A172 (cell line): ENCODE results near the gene SIRT5. TPM values are rescaled to one million over a fixed set of nuclear protein-coding genes. Genes with fewer than 3 reads are reported as not detected.

Source experiments
- DNase-seq: peaks from one replicate; pipeline ENCODE4 v3.0.0-alpha.2; 2015; ENCODE audit warnings: low spot score
- total RNA-seq: library from RNA; depleted of rRNA; stranded (reverse); fragments of >200 nt; shearing (Covaris generic); gene quantifications from 2 replicates; pipeline ENCODE4 v1.2.3, GENCODE V29; 2014

The SIRT5 gene
- total RNA-seq, 1 experiment from 2014 or later: 9.2 TPM

- DNase-seq: peak; percentile 5
These were observed 20.8 kb upstream of the SIRT5 start for GRCh38 chr6:13553646-13554045.

GRCh38 chr6:13554929-13555333 is 19.5 kb upstream of the SIRT5 start:
- DNase-seq: peak; percentile 44

- no peak for DNase-seq
These were observed 16.6 kb upstream of the SIRT5 start for GRCh38 chr6:13557841-13558240.

- no peak for DNase-seq
These were observed 15.7 kb upstream of the SIRT5 start for GRCh38 chr6:13558718-13559117.

- no peak for DNase-seq
These were observed 15.2 kb upstream of the SIRT5 start for GRCh38 chr6:13559251-13559650.

- no peak for DNase-seq
These were observed 14.3 kb upstream of the SIRT5 start for GRCh38 chr6:13559968-13560650.

GRCh38 chr6:13560651-13561044 is 13.8 kb upstream of the SIRT5 start:
- DNase-seq: no peak

- DNase-seq: no peak
These were observed 12.7 kb upstream of the SIRT5 start for GRCh38 chr6:13561624-13562267.

- no peak for DNase-seq
These were observed 11.4 kb upstream of the SIRT5 start for GRCh38 chr6:13563009-13563408.

GRCh38 chr6:13565921-13566320 is 8.5 kb upstream of the SIRT5 start:
- no peak for DNase-seq

GRCh38 chr6:13566500-13566899 is 7.9 kb upstream of the SIRT5 start:
- no peak for DNase-seq

- no peak for DNase-seq
These were observed 5.4 kb upstream of the SIRT5 start for GRCh38 chr6:13568970-13569369.

GRCh38 chr6:13572240-13572639 is 2.2 kb upstream of the SIRT5 start:
- no peak for DNase-seq

- DNase-seq: no peak
These were observed 1.3 kb upstream of the SIRT5 start for GRCh38 chr6:13572951-13573654.

- peak; percentile 23 for DNase-seq
These were observed 711 bp upstream of the SIRT5 start for GRCh38 chr6:13573669-13574110.

GRCh38 chr6:13574149-13574570 is 241 bp upstream of the SIRT5 start:
- peak; percentile 81 for DNase-seq

GRCh38 chr6:13575377-13575775 is 975 bp downstream of the SIRT5 start:
- no peak for DNase-seq

GRCh38 chr6:13576017-13576416 is 1.6 kb downstream of the SIRT5 start:
- no peak for DNase-seq

- no peak for DNase-seq
These were observed 3.5 kb downstream of the SIRT5 start for GRCh38 chr6:13577926-13578325.

GRCh38 chr6:13579911-13580310 is 5.5 kb downstream of the SIRT5 start:
- DNase-seq: no peak

GRCh38 chr6:13581700-13582229 is 7.4 kb downstream of the SIRT5 start:
- DNase-seq: no peak
